Colonic mucosa (tissue), 4 donors: ENCODE results near the gene ANKRD33B. TPM values are rescaled to one million over a fixed set of nuclear protein-coding genes. Genes with fewer than 3 reads are reported as not detected.

Experiments
- DNase-seq: peaks from one replicate; pipeline ENCODE4 v3.0.0-alpha.2; 2020
- H3K27ac ChIP-seq: fragments of 200-600 bp; one replicate; pipeline ENCODE4 v1.8.0; 2021
- H3K27me3 ChIP-seq: fragments of 200-600 bp; one replicate; pipeline ENCODE4 v1.8.0; 2021
- H3K36me3 ChIP-seq: fragments of 200-600 bp; one replicate; pipeline ENCODE4 v1.8.0; 2021
- H3K4me1 ChIP-seq: fragments of 200-600 bp; one replicate; pipeline ENCODE4 v1.8.0; 2021; ENCODE audit warnings: mild to moderate bottlenecking
- H3K4me3 ChIP-seq: fragments of 200-600 bp; one replicate; pipeline ENCODE4 v1.8.0; 2021
- H3K9ac ChIP-seq, 2 donors: one replicate each; pipeline ENCODE4 v1.7.0; 2013; ENCODE audit warnings: control low read depth in 2 of 2, low read depth in 2 of 2, low read length in 2 of 2
- H3K9me3 ChIP-seq: fragments of 200-600 bp; one replicate; pipeline ENCODE4 v1.8.0; 2021
- CTCF ChIP-seq: fragments of 200-600 bp; IDR thresholded peaks from one replicate; pipeline ENCODE4 v1.8.0; 2022; ENCODE audit warnings: antibody characterized with exemption, mild to moderate bottlenecking
- intact Hi-C: fragments of 100-400 bp; cut with DNase I; formaldehyde crosslinking; loops from one replicate; pipeline ENCODE4 v1.14.1; 2022
- total RNA-seq, 2 donors: library from RNA; stranded (reverse); fragmentation: NEBNext Ultra II Directional in 1 of 2; extraction: Animal tissue kit (Norgen Biotek cat#: 25700) in 1 of 2; gene quantifications; one replicate each; pipeline ENCODE4 v1.2.1, GENCODE V29; 2021
- donor health status: healthy.
- donor health status: DM: no; HTN: no; CAD: no.
- donor health status: DM: no; HTN: no; CAD: no.

The ANKRD33B gene
- total RNA-seq, 2 donors from 2014 or later, result 0.47 to 0.66 TPM

DNA sequence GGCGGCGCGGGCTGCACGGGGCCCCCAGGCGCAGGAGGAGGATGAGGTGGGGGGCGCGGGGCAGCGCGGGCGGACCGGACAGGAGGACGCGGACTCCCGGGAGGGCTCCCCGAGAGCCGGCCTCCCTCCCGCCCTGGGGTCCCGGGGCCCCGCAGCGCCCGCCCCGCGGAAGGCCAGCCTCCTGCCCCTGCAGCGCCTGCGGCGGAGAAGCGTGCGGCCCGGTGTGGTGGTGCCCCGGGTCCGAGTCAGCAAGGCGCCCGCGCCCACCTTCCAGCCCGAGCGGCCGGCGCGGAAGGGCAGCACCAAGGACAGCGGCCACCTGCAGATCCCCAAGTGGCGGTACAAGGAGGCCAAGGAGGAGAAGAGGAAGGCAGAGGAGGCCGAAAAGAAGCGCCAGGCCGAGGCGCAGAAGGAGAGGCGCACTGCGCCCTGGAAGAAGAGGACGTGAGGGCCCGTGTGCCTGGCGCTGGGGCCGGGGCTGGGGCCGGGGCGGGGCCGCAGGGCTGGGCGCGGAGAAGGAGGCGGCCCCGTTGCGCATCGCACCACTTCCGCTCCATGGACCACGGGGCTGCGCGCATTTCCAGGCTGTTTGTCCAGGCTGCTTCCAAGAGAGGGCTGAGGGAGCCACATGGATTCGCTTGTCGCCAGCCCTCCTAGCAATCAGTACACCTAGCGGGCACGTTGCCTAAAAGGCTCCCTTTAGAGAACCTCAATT is 86.0 kb downstream of the ANKRD33B start:
- Histone ChIP-seq H3K9me3 (no peaks in the 10 kb centered on the region), H3K36me3 (no peaks in the 10 kb centered on the region), H3K27ac (no peak overlapping the region), H3K4me3 (no peak overlapping the region), H3K4me1 (no peaks in the 10 kb centered on the region), H3K27me3 (no peaks in the 10 kb centered on the region), H3K9ac (no peak overlapping the region)
- no peak for DNase-seq
- intact Hi-C loops, result no loop called here
- no peak for TF ChIP-seq CTCF

GRCh38 chr5:10652151-10652550 is 88.3 kb downstream of the ANKRD33B start:
- TF ChIP-seq CTCF, result no peak
- Histone ChIP-seq H3K4me1 (no peaks in the 10 kb centered on the region), H3K27me3 (no peaks in the 10 kb centered on the region), H3K9ac (no peak overlapping the region), H3K4me3 (no peak overlapping the region), H3K27ac (no peak overlapping the region), H3K36me3 (no peaks in the 10 kb centered on the region), H3K9me3 (no peaks in the 10 kb centered on the region)
- no peak for DNase-seq
- intact Hi-C loops, result no loop called here

DNA sequence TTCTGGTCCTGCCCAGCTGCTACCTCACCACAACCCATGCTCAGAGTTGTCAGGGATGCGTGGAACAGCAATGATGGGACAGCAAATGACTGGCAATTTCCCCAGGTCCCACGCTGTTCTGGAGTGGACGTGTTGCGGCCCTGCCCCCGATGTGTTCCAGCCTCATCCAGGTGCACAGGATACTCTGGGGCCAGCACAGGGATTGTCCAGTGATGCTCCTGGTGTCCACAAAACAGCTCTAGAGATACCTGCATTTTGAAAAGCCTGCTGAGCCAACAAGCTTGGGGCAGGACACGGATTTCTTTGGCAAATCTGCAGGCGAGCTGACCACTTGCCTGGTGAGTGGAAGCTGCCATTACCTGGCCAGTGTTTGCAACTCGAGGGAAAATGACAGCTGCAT is 88.7 kb downstream of the ANKRD33B start:
- DNase-seq, result no peak
- intact Hi-C loops, result no loop called here
- no peak for TF ChIP-seq CTCF

DNA sequence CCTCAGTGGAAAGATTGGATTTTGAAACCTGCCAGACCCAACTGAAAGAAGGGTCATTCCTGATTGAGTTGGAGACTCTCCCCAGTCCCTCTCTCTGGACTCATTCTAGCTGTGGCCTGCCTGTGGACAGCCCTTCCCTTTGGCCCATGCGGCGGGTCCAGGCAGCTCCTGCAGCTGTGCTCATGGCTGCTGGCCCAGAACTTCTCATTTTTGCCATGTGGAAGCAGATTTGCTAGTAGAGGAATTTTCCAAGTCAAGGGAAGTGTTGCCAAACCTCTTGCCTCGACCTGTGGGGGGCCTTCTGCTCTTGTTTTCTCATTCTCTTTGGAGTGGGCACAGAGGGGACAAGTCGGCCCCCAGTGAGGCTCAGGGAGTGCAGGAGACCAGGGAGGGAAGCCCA is 89.2 kb downstream of the ANKRD33B start:
- no peak overlapping the region for H3K9ac ChIP-seq
- H3K4me1 ChIP-seq, result no peaks in the 10 kb centered on the region
- intact Hi-C loops, result no loop called here
- DNase-seq, result peak; percentile 42
- no peaks in the 10 kb centered on the region for H3K36me3 ChIP-seq
- no peak for TF ChIP-seq CTCF
- no peaks in the 10 kb centered on the region for H3K27me3 ChIP-seq
- H3K27ac ChIP-seq, result no peak overlapping the region
- no peak overlapping the region for H3K4me3 ChIP-seq
- H3K9me3 ChIP-seq, result no peaks in the 10 kb centered on the region

More for the DNA sequence above, 88.7 kb downstream of the ANKRD33B start:
- Histone ChIP-seq H3K36me3 (no peaks in the 10 kb centered on the region), H3K9me3 (no peaks in the 10 kb centered on the region), H3K9ac (no peak overlapping the region), H3K4me1 (no peaks in the 10 kb centered on the region), H3K4me3 (no peak overlapping the region), H3K27ac (no peak overlapping the region), H3K27me3 (no peaks in the 10 kb centered on the region)

DNA sequence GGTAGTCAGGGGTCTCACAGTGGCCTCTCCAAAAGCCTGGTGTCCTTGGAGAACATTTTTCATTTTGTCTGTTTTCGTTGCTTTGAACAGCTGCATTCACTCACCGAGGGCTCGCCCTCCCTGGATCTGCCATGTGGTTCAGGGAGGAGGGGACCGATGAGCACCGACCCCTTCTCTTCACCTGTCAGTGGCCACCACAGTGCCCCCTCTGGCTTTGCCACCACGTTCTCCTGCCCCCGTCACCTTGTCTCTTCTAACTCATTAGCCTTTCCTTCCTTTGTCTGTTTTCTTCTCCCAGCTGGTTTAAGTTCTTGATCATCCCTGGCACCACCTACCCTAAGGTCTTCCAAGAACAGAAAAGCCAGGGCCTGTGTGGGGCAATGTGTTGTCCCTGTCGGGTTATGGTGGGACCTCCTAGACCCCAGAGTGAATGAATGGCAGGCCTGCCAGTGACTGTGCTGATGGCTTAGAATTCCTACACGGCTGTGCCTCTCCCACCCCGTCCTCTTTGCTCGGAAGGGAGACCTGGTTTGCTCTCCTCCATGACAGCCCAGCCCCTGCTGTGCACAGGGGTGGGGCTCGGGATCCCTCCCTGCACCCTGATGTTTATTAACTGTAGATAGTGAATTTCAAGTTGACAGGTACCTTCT is 90.0 kb downstream of the ANKRD33B start:
- DNase-seq, result no peak
- TF ChIP-seq CTCF, result no peak
- H3K27ac ChIP-seq, result no peak overlapping the region
- no peaks in the 10 kb centered on the region for H3K27me3 ChIP-seq
- no peaks in the 10 kb centered on the region for H3K9me3 ChIP-seq
- H3K4me3 ChIP-seq, result no peak overlapping the region
- H3K36me3 ChIP-seq, result no peaks in the 10 kb centered on the region
- intact Hi-C loops, result no loop called here
- no peak overlapping the region for H3K9ac ChIP-seq
- no peaks in the 10 kb centered on the region for H3K4me1 ChIP-seq
